HepG2 (cell line): ENCODE results near the gene TMEM266. TPM values are rescaled to one million over a fixed set of nuclear protein-coding genes. Genes with fewer than 3 reads are reported as not detected.

Experiments used
- ATAC-seq: fragments of 200-7000 bp; cut with Tn5 transposase; 3 replicates; pipeline ENCODE4 v1.9.1; 2020; ENCODE audit warnings: mild to moderate bottlenecking, moderate library complexity
- BruUV-seq: library from RNA; stranded (reverse); fragments of 400-500 nt; replicated peaks from 2 replicates; lab custom pipeline; 2021; lab: Mats Ljungman, UMichigan
- CTCF ChIA-PET: fragments of 300-600 bp; formaldehyde crosslinking; extraction: SDS; loops from one replicate; lab custom pipeline; 2021; ENCODE audit warnings: low total read pairs, inconsistent platforms, low intra/inter-chr PET ratio; lab: Yijun Ruan, JAX
- POLR2A ChIA-PET: fragments of 350-600 bp; sonication (Branson Sonifier 250); formaldehyde crosslinking; loops from one replicate; lab custom pipeline; 2020; ENCODE audit warnings: antibody characterized with exemption, inconsistent platforms; lab: Yijun Ruan, JAX
- DNase-seq: peaks from one replicate; pipeline ENCODE4 v3.0.0-alpha.2; 2015; ENCODE audit warnings: low spot score
- FAIRE-seq: peaks from 3 replicates; lab custom pipeline; 2011; peaks lifted over from hg19 to GRCh38; lab: Jason Lieb, UNC
- H2AFZ ChIP-seq: one replicate; pipeline ENCODE4 v1.6.1; 2011; ENCODE audit warnings: low read length, inconsistent platforms
- H3K27ac ChIP-seq: fragments of 300-600 bp; 3 replicates; pipeline ENCODE4 v1.8.0; 2011; ENCODE audit warnings: mixed run types, mild to moderate bottlenecking, mixed read lengths, low read length, inconsistent platforms; ENCODE audit not compliant: insufficient read depth; ENCODE audit errors: extremely low read length
- H3K27me3 ChIP-seq, 2 experiments: fragments of 200-600 bp in 1 of 2; 2 replicates in 1 of 2; 3 replicates in 1 of 2; pipeline versions ENCODE4 v1.6.0 to v1.8.0; 2011; ENCODE audit warnings: low read length in 2 of 2, mild to moderate bottlenecking in 2 of 2, moderate library complexity in 2 of 2, inconsistent platforms in 1 of 2; ENCODE audit not compliant: insufficient read depth in 2 of 2, control insufficient read depth in 1 of 2
- H3K36me3 ChIP-seq, 2 experiments: fragments of 200-600 bp in 1 of 2; replicated peaks in 1 of 2; 2 replicates in 1 of 2; 3 replicates in 1 of 2; pipeline versions ENCODE4 v1.5.1 to v1.8.0; 2011; ENCODE audit warnings: low read length in 2 of 2, inconsistent platforms in 1 of 2; ENCODE audit not compliant: insufficient read depth in 2 of 2, control insufficient read depth in 1 of 2
- H3K4me1 ChIP-seq: 2 replicates; pipeline ENCODE4 v1.5.1; 2012; ENCODE audit warnings: low read length, inconsistent platforms; ENCODE audit not compliant: insufficient read depth
- H3K4me2 ChIP-seq: 2 replicates; pipeline ENCODE4 v1.6.0; 2011; ENCODE audit warnings: low read depth, low read length, inconsistent platforms
- H3K4me3 ChIP-seq, 3 experiments: fragments of 200-600 bp in 1 of 3; sonication (generic), shearing (Covaris generic) in 1 of 3; replicated peaks in 1 of 3; 2 replicates each; pipeline ENCODE4 v1.5.1; 2011 to 2016; ENCODE audit warnings: low read length in 3 of 3, inconsistent platforms in 2 of 3, low read depth in 2 of 3, mild to moderate bottlenecking in 2 of 3, control low read depth in 1 of 3, mixed read lengths in 1 of 3; ENCODE audit not compliant: insufficient read depth in 1 of 3
- H3K79me2 ChIP-seq: one replicate; pipeline ENCODE4 v1.6.1; 2011; ENCODE audit warnings: low read length, inconsistent platforms; ENCODE audit not compliant: insufficient read depth
- H3K9ac ChIP-seq: 2 replicates; pipeline ENCODE4 v1.6.0; 2011; ENCODE audit warnings: mild to moderate bottlenecking, low read depth, low read length, inconsistent platforms; ENCODE audit not compliant: insufficient read depth
- H3K9me3 ChIP-seq: 2 replicates; pipeline ENCODE4 v1.5.1; 2012; ENCODE audit warnings: mild to moderate bottlenecking, low read length
- H4K20me1 ChIP-seq: 2 replicates; pipeline ENCODE4 v1.6.0; 2011; ENCODE audit warnings: inconsistent platforms, mild to moderate bottlenecking, low read length, moderate library complexity; ENCODE audit not compliant: insufficient read depth
- BORCS8-MEF2B ChIP-seq: sonication (generic); formaldehyde crosslinking; IDR thresholded peaks from 2 replicates; pipeline ENCODE4 v1.8.0; 2022; ENCODE audit warnings: mild to moderate bottlenecking, missing genetic modification reagents
- CEBPB ChIP-seq: IDR thresholded peaks from 2 replicates; pipeline ENCODE4 v1.6.1; 2011; ENCODE audit warnings: low read depth, low read length, improper control_type of control experiment, borderline replicate concordance
- HNF4G ChIP-seq, 2 experiments: sonication (generic) in 1 of 2; formaldehyde crosslinking in 1 of 2; IDR thresholded peaks; 2 replicates each; pipeline versions ENCODE4 v1.4.0 to v1.6.1; 2011 to 2020; ENCODE audit warnings: borderline replicate concordance in 2 of 2, low read depth in 2 of 2, mild to moderate bottlenecking in 2 of 2, low read length in 1 of 2, missing genetic modification reagents in 1 of 2, moderate library complexity in 1 of 2
- SCMH1 ChIP-seq: sonication (generic); formaldehyde crosslinking; IDR thresholded peaks from 2 replicates; pipeline ENCODE4 v1.9.0; 2021; ENCODE audit warnings: missing genetic modification reagents, mild to moderate bottlenecking, borderline replicate concordance
- SETDB1 ChIP-seq: sonication (generic); formaldehyde crosslinking; IDR thresholded peaks from 2 replicates; pipeline ENCODE4 v1.5.1; 2020; ENCODE audit warnings: missing genetic modification reagents, mild to moderate bottlenecking, borderline replicate concordance
- ZBTB49 ChIP-seq: sonication (generic); formaldehyde crosslinking; IDR thresholded peaks from 2 replicates; pipeline ENCODE4 v1.4.0; 2020; ENCODE audit warnings: missing genetic modification reagents, borderline replicate concordance
- ZNF713 ChIP-seq: sonication (generic); formaldehyde crosslinking; IDR thresholded peaks from 2 replicates; pipeline ENCODE4 v1.4.0; 2020; ENCODE audit warnings: mild to moderate bottlenecking, missing genetic modification reagents
- WGBS: methylation state at CpG from one replicate; pipeline ENCODE4 v1.1.6; 2017; ENCODE audit warnings: low lambda C conversion rate; 5-methylcytosine and 5-hydroxymethylcytosine counted together
- in situ Hi-C: cut with HindIII; loops from 2 replicates; pipeline ENCODE4 v1.10.0; 2017; ENCODE audit warnings: low pct_unique_long_range_greater_than_20kb; ENCODE audit not compliant: extremely low pct_ligation_motif_present
- intact Hi-C: fragments of 100-400 bp; cut with micrococcal nuclease; formaldehyde crosslinking; loops from one replicate; pipeline ENCODE4 v1.10.0; 2022; ENCODE audit not compliant: unreplicated experiment
- polyA plus RNA-seq, 8 experiments: library from polyadenylated mRNA; depleted of rRNA in 3 of 8; stranded (reverse) in 7 of 8; unstranded in 1 of 8; fragments of >200 nt; fragmentation: Illumina TruSeq in 4 of 8; extraction: Trizol in 4 of 8; gene quantifications; 2 replicates each; pipeline versions ENCODE4 v1.2.1 to v1.2.3, GENCODE V29; 2011 to 2016; ENCODE audit warnings: low read depth in 4 of 8, missing spikeins in 1 of 8, mixed read lengths in 1 of 8; ENCODE audit not compliant: insufficient read depth in 1 of 8
- total RNA-seq, 5 experiments: library from RNA; depleted of rRNA; stranded (reverse); fragments of >200 nt; fragmentation: Illumina TruSeq; extraction: Trizol; gene quantifications; 2 replicates each; pipeline ENCODE4 v1.2.3, GENCODE V29; 2016; ENCODE audit warnings: low read depth in 1 of 5
- TF ChIP-seq, protein P1 (sequence below): sonication (generic); formaldehyde crosslinking; IDR thresholded peaks from 2 replicates; pipeline ENCODE4 v1.5.0; 2020; ENCODE audit warnings: missing genetic modification reagents

Gene TMEM266
- total and polyA plus RNA-seq, 2 of the 13 experiments (the other 11 are each of a cell fraction or from before 2014, with no cell fraction given): 0.04 TPM; not detected in 1

GRCh38 chr15:76209942-76210341 lies 150.2 kb downstream of the TMEM266 start:
- CTCF ChIA-PET: no interaction called here
- Histone ChIP-seq H3K9ac (no peak overlapping the region), H3K4me2 (no peak overlapping the region), H3K4me1 (0 out of 2 replicates have a peak, but pooled peaks cover 8% of the 10 kb centered on the region)
- intact Hi-C loops: no loop called here
- ATAC-seq (no peak), DNase-seq (no peak)
- POLR2A ChIA-PET: no interaction called here
- TF ChIP-seq, protein P1, sequence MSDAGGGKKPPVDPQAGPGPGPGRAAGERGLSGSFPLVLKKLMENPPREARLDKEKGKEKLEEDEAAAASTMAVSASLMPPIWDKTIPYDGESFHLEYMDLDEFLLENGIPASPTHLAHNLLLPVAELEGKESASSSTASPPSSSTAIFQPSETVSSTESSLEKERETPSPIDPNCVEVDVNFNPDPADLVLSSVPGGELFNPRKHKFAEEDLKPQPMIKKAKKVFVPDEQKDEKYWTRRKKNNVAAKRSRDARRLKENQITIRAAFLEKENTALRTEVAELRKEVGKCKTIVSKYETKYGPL (CRISPR knock-in tag): no peak
- no peak for TF ChIP-seq SETDB1 (CRISPR knock-in tag)
- no peak for TF ChIP-seq SCMH1 (CRISPR knock-in tag)
- TF ChIP-seq ZBTB49 (CRISPR knock-in tag): no peak
- no peak for TF ChIP-seq CEBPB
- TF ChIP-seq ZNF713: no peak
- no peak for TF ChIP-seq HNF4G (IDR thresholded peaks at IDR 0.05; ENCODE audit: borderline replicate concordance, low read depth, low read length)
- TF ChIP-seq HNF4G (CRISPR knock-in tag; IDR thresholded peaks at IDR 0.05; ENCODE audit: borderline replicate concordance, low read depth): no peak
- no peak for TF ChIP-seq BORCS8-MEF2B (CRISPR knock-in tag)
- TF ChIP-seq, all 625 proteins: peak for 0
- Histone ChIP-seq H3K27ac (no peak overlapping the region), H3K79me2 (no peaks in the 10 kb centered on the region), H3K4me3 (no peak overlapping the region), H4K20me1 (no peaks in the 10 kb centered on the region), H3K9me3 (no peaks in the 10 kb centered on the region), H3K36me3 (peaks cover 34 to 62% of the 10 kb centered on the region in 2 experiments), H3K27me3 (no peaks in the 10 kb centered on the region), H2AFZ (no peak overlapping the region)
- no peak for FAIRE-seq
- WGBS: 96% methylated on average over 3 of the region's 3 CpGs
- in situ Hi-C loops: no loop called here
- BruUV-seq: no TSS peak
